ENCODE results near the gene TMEM178A.

Gene TMEM178A

GRCh38 chr2:39682066-39682692, 16.5 kb downstream of the TMEM178A start:
- DNase-seq: no peak

DNA sequence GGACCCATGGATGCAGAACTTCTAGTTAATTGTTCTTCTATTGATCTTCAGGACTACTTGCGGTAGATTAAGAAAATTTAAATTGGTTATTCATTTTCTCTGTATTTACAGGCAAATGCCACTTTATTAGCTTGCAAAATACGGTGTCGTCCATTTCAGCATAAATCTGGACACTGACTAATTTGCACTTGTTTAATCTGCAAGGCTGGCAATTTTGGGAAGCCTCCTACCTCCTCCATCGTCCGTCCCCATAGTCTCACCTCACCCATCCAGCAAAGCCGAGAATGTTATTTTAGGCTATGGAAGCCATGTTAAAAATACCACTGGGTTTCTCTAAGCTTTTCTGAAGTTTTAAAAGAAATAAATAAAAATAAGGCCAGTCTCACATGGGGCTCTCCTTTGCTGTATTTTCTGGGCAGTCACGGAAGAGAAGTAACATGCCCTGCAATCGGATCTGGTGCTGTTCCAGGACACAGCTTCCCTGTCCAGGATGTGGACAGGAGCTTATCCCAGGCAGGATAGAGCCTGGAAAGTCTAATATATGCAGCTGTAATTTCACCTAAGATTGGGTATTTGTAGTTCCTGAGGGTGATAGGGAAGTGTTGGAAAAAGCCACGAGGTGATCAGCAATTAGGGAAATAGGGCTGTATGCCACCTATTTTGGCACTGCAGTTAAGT, 17.4 kb downstream of the TMEM178A start:
- no peak for DNase-seq

DNA sequence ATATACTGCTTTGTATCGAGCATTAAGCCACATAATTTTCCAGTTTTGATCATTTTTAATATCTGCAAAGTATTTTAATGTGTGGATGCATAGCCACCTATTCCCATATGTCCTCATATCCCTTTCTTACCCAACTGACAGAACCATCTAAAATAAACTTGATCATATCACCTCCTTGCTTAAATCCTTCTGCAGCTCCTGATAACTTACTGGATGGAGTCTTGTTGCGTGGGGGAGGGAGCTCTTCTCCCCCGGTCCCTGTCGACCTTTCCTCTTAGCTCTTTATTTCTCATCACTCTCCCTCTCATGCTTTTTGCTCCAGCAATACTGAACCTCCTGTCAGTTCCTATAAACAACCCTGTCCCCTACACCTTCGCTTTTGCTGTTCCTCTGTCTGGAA, 18.7 kb downstream of the TMEM178A start:
- DNase-seq: no peak

- DNase-seq: no peak
Observed at GRCh38 chr2:39685126-39685525, 19.4 kb downstream of the TMEM178A start.

GRCh38 chr2:39686456-39686855, 20.7 kb downstream of the TMEM178A start:
- no peak for DNase-seq

DNA sequence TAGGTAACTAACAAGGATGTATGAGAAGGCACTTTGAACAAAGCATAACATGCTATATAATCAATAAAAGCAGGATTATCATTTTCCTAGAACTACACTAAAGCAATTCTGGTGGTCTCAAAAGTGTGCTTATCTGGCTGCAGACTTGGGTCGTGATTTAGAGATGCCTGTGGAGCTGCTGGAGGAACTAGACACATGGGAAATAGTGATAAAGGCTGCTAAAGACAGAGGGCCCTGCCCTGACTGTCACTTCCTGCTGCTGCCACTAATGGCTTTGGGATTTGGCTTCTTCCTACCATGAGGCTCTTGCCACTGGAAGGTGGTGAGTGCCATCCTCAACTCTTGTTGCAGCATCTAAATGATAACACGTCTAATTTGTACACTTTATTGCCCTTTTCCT, 22.5 kb downstream of the TMEM178A start:
- DNase-seq: no peak

- DNase-seq: no peak
Observed at GRCh38 chr2:39689272-39689841, 23.6 kb downstream of the TMEM178A start.

GRCh38 chr2:39689876-39690275, 24.2 kb downstream of the TMEM178A start:
- DNase-seq: no peak

DNA sequence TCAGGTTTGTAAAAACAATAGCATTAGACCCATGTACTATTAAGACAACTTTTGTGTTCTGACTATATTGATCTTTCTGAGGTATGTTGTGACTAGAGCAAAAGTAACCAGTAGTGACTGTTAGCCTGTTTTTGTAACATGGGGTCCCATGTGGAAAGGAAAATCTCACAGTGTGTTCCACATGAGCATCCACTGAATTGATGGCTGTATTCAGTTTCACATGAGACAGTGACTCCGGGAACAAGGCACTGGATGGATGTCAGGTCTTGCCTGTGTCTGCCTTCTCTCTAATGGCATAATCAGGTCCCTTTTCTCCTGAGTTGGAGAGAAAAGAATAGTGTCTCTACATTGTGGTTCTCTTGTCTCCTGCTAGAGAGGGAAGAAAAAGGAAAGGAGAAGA, 27.5 kb downstream of the TMEM178A start:
- DNase-seq: no peak

GRCh38 chr2:39696101-39696553, 30.4 kb downstream of the TMEM178A start:
- DNase-seq: no peak

- DNase-seq: no peak
Observed at GRCh38 chr2:39696838-39697237, 31.1 kb downstream of the TMEM178A start.

GRCh38 chr2:39697454-39697853, 31.7 kb downstream of the TMEM178A start:
- DNase-seq: no peak

DNA sequence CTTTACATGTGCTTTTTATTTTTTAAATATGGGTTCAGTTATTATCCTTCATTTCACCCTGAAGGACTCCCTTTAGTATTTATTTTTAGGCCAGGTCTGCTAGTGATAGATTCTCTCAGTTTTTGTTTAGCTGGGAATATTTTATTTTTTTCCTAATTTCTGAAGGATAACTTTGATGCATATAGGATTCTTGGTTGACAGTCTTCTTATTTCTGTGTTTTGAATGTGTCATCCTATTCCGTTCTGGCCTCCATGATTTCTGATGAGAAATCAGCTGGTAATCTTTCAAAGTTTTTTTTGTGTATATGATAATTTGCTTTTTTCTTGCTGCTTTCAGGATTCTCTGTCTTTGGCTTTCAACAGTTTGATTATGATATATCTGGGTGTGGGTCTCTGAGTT, 35.4 kb downstream of the TMEM178A start:
- no peak for DNase-seq

DNA sequence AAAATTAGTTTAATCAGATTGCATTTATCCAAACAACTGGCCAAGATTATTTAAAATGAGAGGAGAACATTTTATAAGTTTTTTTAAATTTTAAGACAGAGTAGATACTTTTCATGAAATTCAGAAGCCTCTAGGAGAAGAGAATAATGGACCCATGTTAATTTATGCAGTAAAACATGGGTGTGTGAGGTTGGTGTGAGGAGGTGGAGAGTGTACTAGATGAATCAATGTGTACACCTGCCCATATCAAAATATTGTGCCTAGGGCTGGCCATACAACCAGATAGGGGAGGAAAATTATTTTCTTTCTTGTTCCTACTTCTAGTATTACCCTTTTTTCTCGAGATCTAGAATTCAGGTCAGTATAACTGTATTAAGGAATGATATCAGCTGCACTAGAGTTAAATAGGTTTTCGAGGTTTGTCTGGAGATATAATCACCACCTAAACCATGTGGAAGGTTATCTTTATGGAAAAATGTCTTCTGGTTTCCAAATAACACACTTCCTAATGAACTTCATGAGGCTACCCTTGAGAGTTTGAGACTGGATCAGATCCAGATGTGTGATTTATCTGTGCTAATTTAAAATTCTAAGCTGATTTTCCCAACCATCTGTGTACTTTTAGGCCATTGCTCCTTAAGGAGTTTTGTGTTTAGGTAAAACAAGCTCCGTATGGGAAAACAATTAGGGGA, 37.6 kb downstream of the TMEM178A start:
- no peak for DNase-seq

DNA sequence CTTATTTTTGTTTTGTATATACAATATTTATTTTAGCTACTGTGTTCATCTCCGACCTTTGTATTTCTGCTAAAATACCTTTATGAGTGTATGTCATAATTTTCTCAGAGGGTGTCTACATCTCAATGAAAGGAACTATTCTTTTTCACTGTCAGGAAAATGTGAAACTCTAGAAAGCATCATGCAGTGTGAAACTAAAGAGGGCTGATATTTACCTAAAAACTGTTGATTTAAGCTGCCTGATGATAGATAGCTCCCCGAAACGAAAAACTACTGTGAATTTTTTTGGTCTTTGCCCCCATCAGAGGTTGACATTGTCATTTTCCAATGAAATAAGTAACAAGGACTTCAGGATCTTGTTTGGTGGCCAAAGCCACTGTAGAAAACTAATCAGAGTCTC, 38.8 kb downstream of the TMEM178A start:
- no peak for DNase-seq

- DNase-seq: no peak
Observed at GRCh38 chr2:39705638-39706037, 39.9 kb downstream of the TMEM178A start.

DNA sequence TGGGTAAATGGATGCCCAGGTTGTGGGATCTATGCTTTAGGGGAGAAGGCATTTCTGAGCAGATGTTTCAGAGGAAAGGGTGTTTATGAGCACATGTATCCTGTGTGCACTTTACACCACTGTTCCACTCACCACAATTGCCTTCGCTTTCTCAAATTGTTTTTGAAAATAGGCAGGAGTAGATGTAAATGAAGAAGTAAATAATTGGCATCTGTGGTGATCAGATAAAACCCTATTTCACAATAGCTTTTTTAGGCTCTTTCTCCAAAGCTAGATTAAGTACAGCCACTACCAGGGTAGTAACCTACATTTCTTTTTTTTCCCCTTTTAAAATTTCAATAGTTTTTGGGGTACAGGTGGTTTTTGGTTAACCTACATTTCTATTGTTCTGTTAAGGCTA, 40.6 kb downstream of the TMEM178A start:
- no peak for DNase-seq

- DNase-seq: no peak
Observed at GRCh38 chr2:39706945-39707344, 41.2 kb downstream of the TMEM178A start.

- no peak for DNase-seq
Observed at GRCh38 chr2:39708003-39708402, 42.3 kb downstream of the TMEM178A start.

- no peak for DNase-seq
Observed at GRCh38 chr2:39710807-39711206, 45.1 kb downstream of the TMEM178A start.

GRCh38 chr2:39712953-39713352, 47.2 kb downstream of the TMEM178A start:
- DNase-seq: no peak

DNA sequence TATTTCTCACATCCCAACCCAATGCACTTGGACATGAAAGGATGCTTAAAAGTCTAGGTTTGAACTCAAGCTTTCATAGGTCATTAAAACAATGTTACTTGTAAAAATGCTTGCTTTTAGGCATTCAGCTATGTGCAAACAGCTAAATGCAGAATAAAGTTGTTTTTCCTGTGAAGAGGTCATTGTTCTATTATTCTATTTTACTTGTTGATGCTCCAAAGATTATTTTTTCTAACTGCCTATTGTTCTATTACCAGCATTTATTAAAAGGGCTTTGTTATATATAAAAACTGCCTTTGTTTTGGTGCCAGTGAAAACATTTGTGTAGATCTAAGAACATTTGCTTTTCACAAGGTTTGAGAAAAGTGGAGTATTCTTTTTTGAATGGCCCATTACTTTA, 49.4 kb downstream of the TMEM178A start:
- no peak for DNase-seq

DNA sequence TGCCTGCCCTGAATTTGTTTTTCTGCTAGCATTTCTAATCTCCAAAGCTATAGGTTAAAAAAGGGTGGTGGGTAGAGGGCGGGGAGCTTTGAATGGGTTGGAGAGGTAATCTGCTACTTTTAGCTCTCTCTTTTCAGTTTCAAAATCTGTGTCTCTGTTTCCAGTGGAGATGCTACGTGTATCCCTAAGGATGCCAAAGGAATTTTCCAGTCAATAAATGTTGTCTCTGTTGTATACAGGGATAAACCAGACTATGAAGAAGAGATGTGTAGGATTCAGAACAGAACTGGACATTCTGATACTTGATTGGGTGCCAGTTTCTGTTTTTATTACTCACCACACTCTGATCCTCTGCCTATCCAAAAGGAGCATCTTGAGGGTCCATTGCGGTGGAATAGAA, 50.1 kb downstream of the TMEM178A start:
- no peak for DNase-seq

DNA sequence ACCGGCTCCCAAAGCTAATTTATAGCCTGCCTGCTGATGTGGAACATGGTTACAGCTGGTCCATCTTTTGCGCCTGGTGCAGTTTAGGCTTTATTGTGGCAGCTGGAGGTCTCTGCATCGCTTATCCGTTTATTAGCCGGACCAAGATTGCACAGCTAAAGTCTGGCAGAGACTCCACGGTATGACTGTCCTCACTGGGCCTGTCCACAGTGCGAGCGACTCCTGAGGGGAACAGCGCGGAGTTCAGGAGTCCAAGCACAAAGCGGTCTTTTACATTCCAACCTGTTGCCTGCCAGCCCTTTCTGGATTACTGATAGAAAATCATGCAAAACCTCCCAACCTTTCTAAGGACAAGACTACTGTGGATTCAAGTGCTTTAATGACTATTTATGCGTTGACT, 51.4 kb downstream of the TMEM178A start:
- DNase-seq: no peak

Measured in activated CD4-positive, alpha-beta T cell treated with anti-CD3 and anti-CD28 coated beads for 1 hour (primary cell).